HUDEP-2 (cell line): ENCODE results near the gene HDAC11.

Experiments used
- DNase-seq, 76 experiments: peaks; one replicate each; lab custom pipeline; 2025; ENCODE audit not compliant: unreplicated experiment in 76 of 76; lab: John Stamatoyannopoulos, UW

HDAC11 gene

DNA sequence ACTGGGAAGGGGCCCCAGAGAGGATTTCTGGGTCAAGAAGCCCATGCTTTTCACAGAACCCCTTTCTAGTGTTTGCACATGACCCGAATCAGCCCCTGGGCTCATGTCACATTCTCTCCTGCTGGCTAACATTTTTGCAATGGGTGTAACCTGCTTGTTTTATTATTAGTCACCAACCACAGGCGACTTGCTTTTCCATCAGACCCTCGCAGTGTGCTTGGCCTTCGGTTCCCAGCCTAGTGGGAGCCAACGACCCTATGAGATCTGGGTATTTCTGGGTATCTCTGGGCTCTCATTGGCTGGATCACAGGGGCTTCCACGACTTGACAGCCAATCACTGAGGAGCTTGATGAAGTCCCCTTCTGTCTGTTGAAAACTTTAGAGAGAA, 57.8 kb downstream of the HDAC11 start:
- peak in 9 of 76 experiments; percentile 15 to 60 (median 28) for DNase-seq

- DNase-seq, result no peak
These were observed 58.6 kb downstream of the HDAC11 start for GRCh38 chr3:13538520-13539291.

DNA sequence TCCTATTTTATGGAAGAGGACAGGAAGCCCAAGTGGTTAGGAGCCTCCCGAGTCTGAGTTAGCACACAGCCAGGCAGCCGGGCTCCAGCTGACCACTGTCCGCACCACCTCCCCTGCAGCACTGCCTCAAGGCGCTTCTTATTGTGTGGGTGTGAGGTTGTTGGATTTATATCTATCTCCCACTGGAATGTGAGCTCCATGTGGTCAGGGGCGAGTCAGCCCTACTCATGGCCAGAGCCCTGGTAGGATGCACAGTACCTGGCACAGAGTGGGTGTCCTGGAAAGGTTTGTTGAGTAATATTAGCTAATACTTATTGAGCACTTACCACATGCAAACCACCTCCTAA, 59.2 kb downstream of the HDAC11 start:
- no peak for DNase-seq

GRCh38 chr3:13539671-13540070, 59.6 kb downstream of the HDAC11 start:
- DNase-seq, result no peak

DNA sequence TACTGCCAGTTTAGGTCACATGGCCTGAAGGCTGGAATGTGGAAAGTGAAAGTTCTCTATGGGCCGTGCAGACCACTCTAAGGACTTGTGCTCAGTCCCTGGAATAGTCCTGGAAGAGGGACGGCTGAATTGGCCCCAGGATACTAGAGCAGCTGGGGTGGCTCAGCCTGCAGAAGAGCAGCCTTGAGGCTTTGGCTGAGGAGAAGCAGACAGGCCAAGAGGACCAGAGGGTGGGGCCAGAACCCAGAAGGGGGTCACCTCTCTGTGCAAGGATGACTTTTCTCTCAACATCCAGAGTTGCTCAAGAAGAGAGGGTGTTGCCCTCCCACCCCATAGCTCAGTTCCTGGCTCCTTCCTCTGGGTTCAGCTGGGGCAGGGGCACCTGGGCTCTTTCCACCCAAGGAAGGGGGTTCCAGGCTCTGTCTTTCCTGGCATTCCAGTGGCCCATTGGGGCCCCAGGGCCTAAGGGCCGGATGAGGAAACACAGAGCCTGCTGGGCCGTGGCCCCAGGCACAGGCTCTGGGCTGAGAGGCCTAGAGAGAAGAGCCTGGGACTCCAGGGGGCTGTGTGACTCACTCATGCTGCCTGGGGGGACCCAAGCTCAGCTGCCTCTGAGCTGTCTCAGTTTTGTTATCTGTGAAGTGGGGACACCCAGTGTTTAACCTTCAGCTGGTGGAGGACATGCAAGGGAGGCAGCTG, 60.3 kb downstream of the HDAC11 start:
- DNase-seq, result no peak

DNA sequence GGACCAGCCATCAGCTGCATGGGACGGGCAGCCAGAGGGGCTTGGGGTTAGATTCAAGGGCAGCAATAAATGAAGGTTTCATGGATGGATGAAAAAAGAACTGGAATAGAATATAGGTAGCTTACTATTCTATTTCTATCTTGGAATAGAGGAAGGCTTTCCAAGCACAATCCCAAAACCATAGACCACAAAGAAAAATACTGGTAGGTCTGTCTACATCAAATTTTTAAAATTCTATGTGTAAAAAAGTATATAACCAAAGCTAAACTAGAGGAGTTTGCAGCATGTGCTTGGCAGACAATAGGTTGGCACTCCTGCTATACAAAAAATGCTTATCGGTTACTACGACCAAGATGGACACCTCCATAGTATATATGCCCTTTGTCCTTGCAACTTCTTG, 61.6 kb downstream of the HDAC11 start:
- no peak for DNase-seq

DNA sequence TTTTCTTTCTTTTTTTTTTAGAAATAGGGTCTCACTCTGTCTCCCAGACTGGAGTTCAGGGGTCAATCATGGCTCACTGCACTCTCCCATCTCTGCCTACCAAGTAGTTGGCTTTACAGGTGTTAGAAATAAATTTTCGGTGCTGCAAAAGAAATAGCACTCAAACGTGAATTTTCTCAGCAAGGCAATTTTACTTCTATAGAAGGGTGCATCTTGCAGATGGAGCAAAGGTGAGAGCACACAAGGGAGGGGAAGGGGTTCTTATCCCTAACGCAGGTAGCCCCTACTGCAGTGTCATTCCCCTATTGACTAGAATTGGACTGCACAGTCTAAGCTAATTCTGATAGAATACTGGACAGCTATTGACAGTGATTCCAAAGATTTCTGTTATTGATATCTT, 62.0 kb downstream of the HDAC11 start:
- DNase-seq, result no peak

- no peak for DNase-seq
These were observed 63.1 kb downstream of the HDAC11 start for GRCh38 chr3:13543253-13543652.

DNA sequence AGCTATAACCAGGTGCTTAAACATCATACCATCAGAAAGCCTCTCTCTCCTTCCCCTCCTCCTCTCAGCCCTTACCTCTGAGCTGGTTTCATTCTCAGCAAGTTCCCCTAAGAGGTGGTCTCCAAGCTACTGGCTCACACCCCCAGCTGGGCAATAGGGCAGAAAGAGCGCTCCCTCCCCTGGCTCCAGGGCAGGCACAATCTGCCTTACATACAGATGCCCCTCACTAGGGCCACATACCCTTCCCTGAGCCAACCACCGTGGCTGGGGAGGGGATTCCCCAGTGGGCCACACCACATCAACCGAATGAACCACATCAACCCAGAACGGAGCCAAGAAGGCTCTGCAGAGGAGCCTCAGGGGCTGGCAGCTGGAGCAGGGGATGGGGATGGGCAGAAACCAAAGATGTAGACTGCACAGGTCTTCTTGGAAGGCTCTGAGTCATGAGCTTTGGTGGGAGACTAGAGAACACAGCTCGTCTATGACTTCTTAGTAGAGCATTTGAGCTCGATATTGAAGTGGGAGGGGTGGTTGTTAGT, 64.3 kb downstream of the HDAC11 start:
- DNase-seq, result peak in 2 of 76 experiments; percentile 12 to 20

DNA sequence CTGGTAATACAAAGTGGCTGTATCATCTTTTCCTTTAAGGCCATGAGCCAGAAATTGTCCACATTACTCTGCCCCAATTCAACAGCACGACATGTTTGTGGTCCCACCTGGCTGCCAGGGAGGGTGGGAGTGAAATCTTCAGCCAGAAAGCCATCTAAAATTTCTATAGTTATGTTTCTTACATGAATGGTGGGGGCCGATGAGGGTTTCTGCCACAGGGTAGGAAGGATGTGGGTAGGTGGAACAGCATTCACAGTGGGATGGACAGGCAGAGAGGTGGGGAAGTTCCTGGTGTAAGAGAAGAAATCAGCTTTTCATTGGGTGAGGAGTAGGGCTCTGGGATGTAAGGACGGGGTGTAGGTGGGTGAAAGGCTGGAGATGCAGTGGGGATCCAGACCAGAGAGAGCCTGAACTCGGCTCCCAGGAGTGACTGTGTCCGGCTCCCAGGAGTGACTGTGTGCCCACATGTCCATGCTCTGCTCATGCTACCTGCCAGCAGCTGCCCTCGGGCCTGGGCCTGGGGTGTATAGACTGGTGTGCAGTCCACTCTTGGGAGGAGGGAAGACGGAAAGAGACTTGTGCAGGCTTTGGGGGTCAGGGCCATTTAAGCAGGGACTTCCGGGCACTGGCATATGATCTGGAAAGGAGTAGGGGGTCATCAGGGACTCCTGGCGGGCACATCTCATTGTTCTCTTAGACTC, 65.0 kb downstream of the HDAC11 start:
- DNase-seq, result no peak

- no peak for DNase-seq
These were observed 65.9 kb downstream of the HDAC11 start for GRCh38 chr3:13545952-13546454.

DNA sequence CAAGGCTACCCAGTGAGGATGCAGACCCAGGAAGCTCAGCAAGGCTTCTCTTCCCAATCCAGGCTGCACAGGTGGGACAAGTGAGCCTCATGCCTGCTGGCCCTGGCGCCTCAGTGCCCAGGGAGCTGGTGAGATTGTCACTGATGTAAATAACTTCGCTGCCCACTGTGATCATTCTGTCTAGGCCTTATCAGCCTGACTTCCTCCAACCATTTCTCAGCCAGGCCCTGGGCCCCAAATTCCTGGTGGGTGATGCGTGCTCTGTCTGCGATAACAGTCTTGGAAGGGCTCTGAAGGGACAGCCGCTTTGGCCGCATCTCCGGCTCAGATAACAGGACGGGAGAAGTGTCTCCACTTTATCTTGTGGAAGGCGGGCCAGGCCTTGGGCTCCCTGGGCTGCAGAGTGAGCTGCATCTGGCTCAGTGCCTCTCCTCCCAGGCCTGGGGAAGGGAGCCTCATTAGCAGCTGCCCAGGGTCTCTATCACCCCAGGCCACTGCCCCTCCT, 66.6 kb downstream of the HDAC11 start:
- peak in 71 of 76 experiments; percentile 1 to 84 (median 50) for DNase-seq

DNA sequence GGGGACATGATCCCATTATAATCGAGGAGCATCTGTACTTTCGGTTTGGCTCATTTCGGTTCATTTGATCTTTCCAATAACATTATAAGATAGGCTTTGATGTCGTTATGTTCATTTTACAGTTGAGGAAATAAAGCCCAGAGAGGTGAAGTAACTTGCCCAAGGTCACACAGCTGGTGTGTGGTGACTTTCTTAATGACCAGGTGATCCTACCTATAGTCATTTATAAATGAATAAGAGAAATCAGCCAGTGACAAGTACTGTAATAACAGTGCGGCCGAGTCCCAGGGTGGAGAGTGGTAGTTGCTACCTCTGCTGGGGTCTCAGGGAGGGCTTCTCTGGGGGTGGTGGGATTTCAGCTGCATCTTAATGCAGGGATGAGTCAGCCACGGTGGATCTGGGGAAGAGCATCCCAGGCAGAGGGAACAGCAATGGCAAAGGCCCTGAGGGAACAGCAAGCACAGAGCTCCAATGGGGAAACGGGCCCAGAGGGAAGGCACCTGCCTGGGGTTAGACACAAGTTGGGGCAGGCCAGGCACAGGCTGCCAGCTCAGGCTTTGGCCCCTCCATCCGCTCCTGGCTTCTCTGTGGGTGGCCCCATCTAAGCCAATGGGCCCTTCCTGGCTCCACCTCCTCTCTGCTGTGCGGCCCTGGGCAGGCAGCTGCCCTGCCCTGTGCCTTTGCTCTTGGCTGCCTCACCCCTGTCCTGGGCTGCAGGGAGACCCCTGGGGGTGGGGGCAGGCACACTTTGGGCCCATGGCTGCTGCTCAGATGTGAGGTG, 67.7 kb downstream of the HDAC11 start:
- no peak for DNase-seq

DNA sequence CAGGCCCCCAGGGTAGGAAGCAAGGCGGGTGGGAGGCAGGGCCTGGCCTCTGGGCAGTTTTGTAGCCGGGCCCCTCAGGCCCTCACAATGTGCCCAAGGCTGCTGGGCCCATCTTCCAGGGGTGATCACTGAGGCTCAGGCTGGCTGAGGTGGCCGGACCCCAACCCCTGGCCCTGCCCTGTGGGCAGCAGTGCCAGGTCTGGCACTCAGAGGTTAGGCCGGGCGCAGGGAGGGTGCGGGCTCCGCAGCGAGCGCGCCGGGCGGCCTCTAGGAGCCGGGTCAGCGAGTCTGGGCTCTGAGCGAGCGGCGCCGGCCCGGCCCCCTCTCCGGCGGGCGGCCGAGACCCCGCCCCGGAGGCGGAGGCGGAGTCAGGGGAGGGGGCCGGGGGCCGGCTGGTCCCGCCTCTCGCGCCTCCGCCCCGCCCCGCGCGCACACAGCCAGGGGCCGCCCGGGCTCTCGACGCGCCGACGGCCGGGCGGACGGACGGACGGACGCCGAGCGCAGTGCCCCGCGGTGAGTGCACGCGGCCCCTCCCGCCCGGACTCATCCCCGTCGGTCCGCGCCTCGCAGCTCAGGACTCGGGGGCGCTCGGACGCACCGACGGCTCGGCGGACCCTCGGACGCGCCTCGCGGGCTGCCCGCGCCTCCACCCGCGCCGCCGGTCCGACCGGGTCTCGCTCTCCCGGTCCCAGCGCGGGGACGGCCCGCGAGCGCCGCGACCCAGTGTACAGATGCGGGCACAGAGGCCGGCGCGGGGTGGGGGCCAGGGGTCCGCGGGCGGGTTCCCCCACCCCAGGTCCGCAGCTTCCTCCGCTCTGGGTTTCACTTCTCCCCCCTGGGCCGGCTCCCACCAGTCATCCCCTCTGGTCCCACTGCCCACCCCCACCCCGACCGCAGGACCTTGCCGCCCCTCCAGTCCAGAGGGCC, 68.9 kb downstream of the HDAC11 start, which contains the start of gene FBLN2:
Gene FBLN2, plus strand, starts transcription at position 430 of the 927 bp plus-strand sequence. CDS start 21,231 bp downstream, outside the sequence.
- no peak for DNase-seq

- no peak for DNase-seq
These were observed 69.7 kb downstream of the HDAC11 start for GRCh38 chr3:13549623-13550422.

- no peak for DNase-seq
These were observed 70.3 kb downstream of the HDAC11 start for GRCh38 chr3:13550423-13550690.

- DNase-seq, result no peak
These were observed 70.8 kb downstream of the HDAC11 start for GRCh38 chr3:13550791-13551360.
